Breast epithelium (tissue), 3 donors: ENCODE results near the gene PCDHGB4.
"Not testable (repeated sequence)": the region's sequence is repeated elsewhere in the genome, so short reads cannot be mapped to it uniquely, and the experiment has no call there.

ENCODE experiments used
- CTCF ChIP-seq, 3 donors: fragments of 450-650 bp; IDR thresholded peaks; one replicate each; pipeline ENCODE4 v1.5.1; 2016 to 2017; ENCODE audit warnings: antibody characterized with exemption in 3 of 3, mild to moderate bottlenecking in 3 of 3, moderate library complexity in 3 of 3
- POLR2A ChIP-seq: fragments of 450-650 bp; IDR thresholded peaks from one replicate; pipeline ENCODE4 v1.6.1; 2016; ENCODE audit warnings: antibody characterized with exemption, mild to moderate bottlenecking, moderate library complexity
- POLR2AphosphoS5 ChIP-seq, 3 donors: sonication (generic); formaldehyde crosslinking; IDR thresholded peaks; one replicate each; pipeline ENCODE4 v1.6.1; 2017; ENCODE audit warnings: antibody characterized with exemption in 3 of 3

GRCh38 chr5:141417494-141418172, 30.1 kb downstream of the PCDHGB4 start, which contains the start of gene PCDHGB7:
- TF ChIP-seq CTCF (IDR thresholded peaks at IDR 0.05) = peak; percentile 37 to 64 (median 37)
- not testable (repeated sequence) for TF ChIP-seq POLR2A; POLR2AphosphoS5 (IDR thresholded peaks at IDR 0.05)
